HL-60/S4 (cell line): ENCODE measurements around the gene OXCT1.
"Not testable (repeated sequence)": the region's sequence is repeated elsewhere in the genome, so short reads cannot be mapped to it uniquely, and the experiment has no call there.

Experiments used
- in situ Hi-C: fragments of 300-500 bp; cut with MboI; formaldehyde crosslinking; loops from 2 replicates; pipeline ENCODE4 v1.14.3; 2022; ENCODE audit warnings: low sequenced_read_pairs

The OXCT1 gene

DNA sequence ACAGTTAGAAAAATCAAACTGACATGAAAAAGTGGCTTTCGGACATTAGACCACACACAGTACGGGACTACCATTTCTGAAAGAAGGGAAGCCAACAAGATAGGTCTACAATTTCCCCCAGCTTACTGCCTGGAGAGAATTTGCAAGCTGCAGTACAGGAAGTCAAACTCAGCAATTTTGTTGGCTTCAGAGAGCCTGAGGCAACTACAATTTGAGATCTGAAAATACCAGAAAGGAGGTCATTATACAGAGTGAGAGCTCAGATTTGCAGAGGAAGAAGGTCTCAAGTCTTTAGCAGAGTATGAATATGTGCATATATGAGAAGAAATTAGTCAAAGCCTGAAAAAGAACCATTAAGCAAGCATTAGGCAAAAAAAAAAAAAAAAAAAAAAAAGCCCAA lies 83.0 kb downstream of the OXCT1 start:
- in situ Hi-C loops, result no loop called here

DNA sequence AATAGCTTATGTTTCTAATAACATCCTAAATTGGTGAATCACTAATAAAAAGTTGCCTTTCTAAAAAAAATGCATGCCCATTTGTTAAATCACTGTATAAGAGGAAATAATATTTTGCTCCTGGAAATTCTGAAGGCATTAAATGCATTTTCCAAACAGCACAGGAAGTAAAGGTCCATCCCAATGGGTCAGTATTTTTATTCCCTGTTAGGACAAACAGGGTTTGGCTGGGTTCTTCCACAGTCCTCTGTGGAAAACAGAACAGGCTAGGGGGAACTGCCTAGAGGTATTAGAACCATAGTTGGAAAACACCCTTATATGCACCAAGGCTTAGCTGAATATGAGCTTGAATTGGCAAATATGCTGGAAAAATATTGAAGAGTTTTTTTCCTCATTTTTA lies 85.2 kb downstream of the OXCT1 start:
- in situ Hi-C loops, result no loop called here

DNA sequence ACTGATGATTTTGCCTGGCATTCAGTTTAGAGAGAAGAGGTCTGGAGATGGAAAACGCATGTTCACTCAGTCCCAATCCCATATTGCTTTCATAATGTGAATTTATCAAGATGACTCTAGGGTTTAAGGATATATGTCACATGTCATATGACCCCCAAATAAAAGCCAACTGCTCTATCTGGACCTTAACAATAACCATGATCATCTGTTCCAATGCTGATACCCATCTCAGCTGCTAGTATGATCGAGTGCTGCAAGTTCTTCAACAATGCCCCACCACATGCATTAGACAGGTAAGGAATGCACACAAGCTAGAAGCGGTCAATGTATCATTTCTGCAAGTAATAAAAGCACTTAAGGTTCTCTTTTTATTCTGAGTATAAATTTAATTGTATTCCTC lies 91.8 kb downstream of the OXCT1 start:
- in situ Hi-C loops, result no loop called here

DNA sequence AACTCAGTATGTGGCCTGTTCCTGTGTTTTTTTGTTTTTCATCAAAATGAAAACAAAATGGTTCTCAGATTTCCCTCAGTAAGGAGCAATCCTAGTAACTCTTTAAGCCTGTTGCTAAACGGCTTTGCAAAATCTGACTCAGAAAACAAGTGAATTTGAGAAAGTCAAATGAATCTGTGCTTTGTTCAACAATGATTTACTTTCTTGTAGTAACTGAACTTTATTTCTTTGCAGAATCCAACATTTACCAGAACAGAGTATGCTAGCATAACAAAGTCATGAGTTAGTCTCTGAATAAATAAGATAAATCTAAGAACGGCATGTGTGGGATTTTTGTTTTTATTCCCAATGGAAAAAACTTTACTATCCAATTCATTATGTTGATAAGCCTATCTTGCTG lies 93.8 kb downstream of the OXCT1 start:
- in situ Hi-C loops, result no loop called here

DNA sequence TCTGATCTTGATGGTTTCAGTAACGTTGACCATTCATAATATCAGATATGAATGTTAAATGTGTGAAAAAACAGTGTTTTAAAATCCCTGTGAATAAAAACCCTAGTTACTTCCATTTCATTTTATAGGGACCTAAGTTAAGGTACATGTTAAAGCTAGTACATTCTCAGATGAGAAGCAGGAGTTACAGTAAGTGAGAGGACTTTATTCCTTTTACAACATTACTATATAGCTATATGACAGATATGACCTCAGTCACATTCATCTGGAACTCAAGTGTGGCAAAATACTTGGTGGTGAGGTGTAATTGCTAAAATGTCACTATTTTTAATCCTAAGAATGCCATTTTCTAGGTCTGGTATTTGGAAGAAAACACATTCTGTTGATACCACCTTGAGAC lies 96.4 kb downstream of the OXCT1 start:
- in situ Hi-C loops, result no loop called here

DNA sequence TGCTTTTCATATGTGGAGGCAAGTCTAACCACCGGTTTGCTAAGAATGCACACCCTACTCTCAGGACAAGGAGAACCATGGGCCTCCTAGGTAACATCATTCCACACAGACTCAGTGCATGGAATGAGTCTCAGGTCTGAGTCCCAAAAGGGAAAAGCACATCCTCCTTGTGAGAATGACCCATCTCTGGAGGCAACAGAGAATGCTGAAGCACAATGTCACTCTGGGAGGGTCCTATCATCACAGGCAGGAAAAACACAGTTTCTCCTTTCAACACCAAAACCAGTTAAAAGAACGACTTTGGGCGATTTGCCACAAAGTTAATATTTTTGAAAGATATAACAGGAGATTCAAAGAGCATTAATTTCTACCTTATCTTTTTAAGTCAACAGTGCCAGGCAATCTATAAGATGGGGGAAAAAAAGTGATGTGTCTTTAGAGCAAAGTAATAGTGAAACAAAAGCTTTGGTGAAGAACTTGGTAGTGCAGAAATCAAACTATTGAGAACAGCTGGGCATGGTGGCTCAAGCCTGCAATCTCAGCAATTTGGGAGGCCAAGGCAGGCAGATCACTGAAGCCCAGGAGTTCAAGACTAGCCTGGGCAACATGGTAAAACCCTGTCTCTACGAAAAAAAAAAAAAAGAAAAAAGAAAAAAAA lies 97.3 kb downstream of the OXCT1 start:
- in situ Hi-C loops, result no loop called here

DNA sequence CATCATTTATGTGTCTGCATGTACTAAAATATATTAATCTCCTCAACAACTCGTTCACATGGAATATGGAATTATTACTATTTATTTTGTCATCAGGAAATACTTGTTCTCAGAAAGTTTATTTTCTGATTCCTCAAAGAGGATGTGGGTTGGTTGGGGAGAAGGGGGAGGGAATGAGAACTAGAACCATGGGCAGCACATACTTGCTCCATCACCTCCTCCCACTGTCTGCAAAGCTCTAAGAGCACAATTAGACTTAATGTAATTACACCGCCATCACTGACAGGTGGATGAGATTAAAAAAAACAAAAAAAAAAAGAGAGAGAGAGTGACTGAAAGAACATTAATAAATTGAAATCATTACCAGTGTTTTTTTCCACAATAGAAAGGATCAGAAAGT lies 98.2 kb downstream of the OXCT1 start:
- in situ Hi-C loops, result no loop called here

DNA sequence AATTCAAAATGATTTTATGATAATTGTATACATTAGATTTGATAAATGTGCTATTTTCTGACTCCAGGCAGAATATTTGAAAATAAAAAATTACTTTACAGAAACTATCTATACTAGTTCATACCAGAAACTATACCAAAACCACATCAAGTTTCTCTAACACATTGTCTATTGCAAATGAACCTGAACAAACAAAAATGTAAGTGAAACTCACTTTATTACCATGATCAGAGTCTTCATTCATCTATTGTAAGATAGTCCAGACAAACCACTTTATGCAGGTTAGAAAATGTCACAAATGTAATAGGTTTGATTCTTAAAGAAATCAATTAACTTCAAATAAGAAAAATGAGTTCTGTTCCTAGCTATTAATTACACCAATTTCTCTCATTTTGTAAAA lies 99.4 kb downstream of the OXCT1 start:
- in situ Hi-C loops, result no loop called here

DNA sequence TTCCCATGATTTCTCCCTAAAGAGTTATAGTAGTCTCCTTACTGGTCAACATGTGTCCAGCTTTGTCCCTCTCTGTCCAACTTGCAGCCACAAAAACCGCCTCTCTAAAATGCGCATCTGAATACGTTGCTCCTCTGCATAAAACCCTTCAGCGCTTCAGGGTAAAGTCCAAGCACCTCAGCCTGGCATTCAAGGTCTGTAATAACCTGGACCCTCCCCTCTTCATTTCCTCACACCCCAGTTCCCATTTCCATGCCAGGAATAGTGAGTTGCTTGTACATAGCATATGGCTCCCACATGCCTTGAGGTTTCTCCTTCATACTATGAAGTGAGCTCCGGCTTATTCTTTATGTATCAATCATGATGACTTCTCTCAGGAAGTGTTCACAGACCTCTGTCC lies 101.5 kb downstream of the OXCT1 start:
- in situ Hi-C loops, result no loop called here

DNA sequence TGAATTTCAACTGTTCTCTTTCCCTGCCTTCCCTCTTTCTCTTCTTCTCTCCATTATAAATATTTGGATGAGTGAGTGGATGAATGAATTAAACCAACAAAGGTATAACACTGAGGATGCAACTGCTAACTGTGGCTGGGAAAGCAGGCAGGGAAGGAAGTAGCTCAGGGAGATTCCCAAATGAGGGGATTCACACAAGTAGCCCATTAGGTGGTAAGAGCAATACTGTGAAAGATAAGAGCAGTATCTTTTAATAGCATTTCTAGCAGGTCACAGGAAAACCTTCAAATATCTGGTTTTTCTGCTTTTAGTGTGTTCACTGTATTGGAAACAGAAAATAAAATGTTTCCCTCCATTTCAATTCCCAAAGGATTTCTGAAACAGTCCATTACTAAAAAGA lies 105.6 kb downstream of the OXCT1 start:
- in situ Hi-C loops, result no loop called here

DNA sequence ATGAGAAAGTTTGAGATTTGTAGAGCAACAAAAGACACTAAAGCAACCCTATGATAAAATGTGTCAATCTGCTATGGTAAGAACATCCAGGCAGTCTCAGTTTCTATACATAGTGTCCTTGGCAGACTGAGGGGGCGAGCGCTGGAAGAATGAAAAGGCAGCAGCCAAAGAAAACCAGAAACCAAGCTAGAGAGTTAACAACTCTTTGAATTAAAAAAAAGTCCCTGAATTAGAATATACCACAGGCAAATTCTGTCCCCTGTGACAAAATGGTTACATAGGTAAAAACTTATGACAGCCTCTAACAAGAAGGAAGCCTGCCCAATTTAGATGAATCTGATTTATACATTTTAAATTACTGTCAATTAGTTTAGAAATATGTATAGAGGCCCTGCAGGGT lies 106.7 kb downstream of the OXCT1 start:
- in situ Hi-C loops, result no loop called here

DNA sequence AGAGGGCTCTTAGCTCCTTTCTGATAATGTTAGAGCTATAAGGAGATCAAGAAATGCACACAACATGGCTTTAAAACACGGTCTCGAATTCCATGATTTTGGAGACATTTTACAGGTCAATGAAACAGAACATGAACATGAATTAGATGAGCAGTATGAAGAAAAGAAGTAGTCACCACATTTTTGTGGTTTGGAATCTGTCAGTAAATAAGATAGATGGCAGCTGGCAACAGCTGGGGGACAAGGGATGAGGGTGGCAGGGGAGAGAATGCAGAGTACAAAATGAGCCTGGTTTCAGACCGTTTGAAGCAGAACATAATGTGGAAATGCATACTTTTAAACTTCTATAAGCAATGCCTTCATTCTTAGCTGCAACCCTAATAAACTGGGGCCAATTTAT lies 107.1 kb downstream of the OXCT1 start:
- in situ Hi-C loops, result no loop called here

DNA sequence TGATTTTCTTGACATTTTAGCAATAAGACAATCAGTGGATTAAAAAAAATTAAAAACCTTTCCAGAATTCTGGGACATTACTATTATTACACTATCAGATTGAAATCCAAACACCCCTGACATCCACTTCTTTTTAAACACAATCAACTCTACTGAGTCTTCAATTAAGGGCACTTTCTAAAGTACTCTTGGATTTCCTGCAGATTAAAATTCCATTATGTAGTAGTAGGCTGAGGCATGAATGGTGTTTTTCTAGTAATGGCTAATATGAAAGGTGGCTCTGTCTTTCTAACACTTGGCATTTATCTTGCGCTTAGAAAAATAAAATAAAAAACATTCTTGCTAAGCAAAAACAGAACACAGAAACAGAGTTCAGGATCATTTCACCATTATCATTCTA lies 107.8 kb downstream of the OXCT1 start:
- in situ Hi-C loops, result no loop called here

DNA sequence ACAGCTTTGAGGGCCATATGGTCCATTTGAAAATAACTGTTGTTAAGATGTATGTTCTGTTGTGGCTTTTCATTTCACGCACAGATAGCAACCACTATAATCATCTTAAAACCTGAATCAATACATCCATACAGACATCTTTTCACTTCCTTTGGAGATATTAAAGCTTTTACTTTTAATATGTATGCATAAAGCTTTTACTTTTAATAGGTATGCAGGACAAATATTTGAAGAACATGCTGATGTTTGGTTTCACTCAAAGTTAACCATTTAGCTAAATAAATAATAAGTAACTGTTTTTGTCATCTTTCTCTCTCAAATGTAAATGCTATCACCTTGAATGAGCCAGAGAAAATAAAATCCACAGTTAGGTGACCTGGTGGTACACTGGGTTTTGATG lies 108.6 kb downstream of the OXCT1 start:
- in situ Hi-C loops, result no loop called here

DNA sequence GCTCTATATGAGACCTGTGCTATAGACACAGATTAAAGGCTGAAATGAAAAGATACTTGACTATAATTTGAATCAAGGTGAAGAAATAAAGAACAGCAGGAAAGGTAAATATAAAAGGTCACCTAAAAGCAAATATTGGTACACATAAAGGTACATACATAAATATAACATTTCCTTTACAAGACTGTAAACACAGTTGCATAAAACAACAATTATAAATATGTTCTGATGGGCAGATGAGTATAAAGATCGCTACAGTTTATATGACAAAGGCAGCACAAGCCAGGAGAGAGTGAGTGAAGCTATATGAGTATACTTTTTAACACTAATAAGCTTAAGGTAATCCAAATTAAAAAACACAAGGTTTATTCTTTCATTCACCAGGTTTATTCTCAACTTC lies 114.5 kb downstream of the OXCT1 start:
- in situ Hi-C loops, result no loop called here

DNA sequence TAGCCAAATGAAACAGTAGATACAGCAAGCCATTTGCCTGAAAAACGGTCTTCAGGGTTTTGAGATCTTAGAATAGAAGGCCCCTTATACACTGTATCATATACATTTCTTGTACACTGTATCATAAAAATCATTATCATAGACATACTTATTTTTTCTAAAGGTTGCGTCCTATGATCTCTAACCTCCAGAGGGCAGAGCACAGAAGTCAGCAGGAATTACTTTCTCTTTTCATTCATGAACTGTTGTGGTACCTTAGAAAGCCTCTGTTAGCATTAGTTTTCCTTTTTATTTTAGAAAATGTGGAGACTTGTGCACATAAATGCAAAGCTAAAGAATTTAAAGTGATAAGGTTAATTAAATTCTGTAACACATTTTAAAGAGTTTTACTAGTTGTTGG lies 115.4 kb downstream of the OXCT1 start:
- in situ Hi-C loops, result no loop called here

DNA sequence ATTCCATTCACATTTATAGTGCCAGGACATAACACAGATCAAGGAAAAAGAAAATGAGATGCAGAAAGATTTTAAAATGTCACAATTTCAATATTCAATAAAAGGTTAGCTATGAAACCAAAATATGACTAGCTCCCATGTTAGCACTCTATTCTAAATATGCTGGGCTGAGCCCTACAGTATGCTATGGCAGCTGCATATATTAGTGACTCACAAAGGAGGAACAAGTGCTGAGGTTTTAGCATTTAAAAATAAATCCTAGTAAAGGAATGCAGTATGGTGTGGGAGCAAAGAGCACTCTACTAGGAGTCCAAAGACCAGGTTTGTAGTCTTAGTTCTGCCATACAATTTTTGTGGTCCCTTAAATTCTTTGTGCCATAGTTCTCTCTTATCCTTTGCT lies 118.4 kb downstream of the OXCT1 start:
- in situ Hi-C loops, result no loop called here

DNA sequence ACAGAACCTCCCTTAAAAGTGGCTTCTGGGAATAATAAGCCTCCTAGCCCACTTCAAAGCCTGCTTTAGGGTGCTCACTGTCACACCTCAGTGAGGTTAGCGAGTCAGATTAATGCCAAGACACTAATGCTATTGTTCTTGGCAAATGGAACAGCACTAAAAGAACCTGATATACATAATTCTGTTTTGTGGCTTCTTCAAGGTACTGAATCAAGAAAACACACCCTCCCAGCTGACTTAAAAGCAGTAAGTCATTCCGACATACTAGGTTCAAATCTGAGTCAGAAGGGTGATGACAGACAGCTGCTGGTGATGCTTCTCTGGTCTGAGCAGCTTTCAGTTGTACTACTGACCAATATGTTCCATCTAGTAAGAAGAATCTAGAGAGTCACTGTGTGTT lies 121.6 kb downstream of the OXCT1 start:
- in situ Hi-C loops, result no loop called here

DNA sequence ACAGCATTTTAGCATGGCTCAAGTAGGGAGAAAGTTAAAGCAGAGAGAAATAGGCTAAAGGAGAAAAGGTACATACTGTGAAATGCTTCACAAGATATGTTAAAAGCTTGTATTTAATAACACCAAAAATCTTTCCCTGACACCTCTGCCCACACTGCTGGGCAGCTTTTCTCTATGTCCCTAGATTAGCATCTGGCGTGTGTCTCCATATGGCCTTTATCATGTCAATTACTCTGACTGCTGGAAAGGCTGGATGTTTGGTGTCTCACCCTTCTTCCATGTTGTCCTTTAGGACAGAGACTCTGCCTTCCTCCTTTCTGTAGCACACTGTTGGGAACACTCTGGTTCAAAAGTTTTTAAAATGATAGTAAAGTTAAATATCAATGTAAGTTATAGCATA lies 122.5 kb downstream of the OXCT1 start:
- in situ Hi-C loops, result no loop called here

DNA sequence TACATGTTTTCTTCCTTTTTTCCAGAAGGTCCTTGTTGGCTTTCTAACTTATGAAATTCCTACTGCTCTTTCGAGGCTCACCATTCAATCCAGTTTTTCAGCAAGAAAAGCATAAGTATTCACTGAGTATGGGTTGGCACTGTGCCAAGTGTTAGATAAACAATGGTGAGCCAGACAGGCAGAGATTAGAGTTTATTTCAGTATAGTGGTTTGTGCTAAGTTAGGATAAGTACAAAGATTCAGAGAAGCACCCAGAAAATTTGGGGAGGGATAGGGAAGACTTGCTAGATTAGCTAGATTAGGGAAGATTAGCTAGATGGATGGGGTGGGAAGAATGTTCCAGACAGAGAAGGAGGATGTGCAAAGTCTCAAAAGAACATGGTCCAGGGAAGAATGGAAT lies 122.9 kb downstream of the OXCT1 start:
- in situ Hi-C loops, result no loop called here

DNA sequence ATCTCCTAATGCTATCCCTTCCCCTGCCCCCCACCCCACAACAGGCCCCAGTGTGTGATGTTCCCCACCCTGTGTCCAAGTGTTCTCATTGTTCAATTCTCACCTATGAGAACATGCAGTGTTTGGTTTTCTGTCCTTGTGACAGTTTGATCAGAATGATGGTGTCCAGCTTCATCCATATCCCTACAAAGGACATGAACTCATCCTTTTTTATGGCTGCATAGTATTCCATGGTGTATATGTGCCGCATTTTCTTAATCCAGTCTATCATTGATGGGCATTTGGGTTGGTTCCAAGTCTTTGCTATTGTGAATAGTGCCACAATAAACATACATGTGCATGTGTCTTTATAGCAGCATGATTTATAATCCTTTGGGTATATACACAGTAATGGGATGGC lies 127.6 kb downstream of the OXCT1 start:
- in situ Hi-C loops, result not testable (repeated sequence)

DNA sequence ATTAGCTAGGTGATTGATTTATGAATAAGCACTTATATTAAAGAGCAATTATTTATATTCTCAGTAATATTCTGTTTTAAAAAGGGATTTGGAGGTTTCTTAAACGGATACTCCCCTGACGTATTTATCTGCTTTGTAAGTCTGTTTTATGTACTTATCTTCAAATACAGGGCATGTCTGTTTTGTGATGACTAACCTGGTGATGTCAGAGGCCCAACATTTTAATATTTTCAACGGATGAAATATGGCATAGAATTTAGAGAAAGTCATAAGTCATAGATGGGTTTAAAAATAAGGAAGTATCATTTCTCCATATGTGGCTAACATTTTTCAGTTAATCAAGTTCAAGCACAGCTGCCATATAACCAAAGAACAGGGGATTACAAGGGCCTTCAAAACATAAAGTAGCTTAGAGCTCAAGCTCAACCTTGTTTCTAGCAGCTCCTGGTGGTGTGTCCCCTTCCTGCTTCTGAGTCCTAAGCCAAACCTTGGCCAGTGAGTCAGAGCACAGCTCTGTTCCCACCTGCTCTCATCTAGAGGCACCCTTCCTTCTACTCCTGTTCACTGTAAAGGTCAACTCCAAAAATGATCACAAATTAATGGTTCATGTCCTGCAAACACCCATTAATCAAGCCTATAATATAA lies 131.4 kb downstream of the OXCT1 start:
- in situ Hi-C loops, result no loop called here

DNA sequence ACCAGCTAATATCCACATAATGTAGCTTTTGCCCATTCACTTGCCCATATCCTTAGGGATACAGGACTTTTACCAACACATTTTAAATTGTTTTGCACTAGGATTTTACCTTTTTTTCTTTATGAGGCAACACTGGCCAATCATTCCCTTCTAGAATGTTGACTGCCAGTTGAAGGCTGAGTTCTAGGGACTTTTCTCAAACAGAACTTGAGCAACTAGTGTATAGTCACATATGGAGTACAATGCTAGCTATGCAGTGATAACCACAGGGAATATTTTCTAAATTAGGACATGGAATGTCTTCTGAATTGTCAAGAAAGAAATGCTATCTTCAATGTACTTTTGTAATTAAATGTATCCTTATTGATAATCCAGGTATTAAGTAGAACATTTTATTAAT lies 133.6 kb downstream of the OXCT1 start:
- in situ Hi-C loops, result no loop called here
